Germinal center (tissue), 1 donor: ENCODE data around the gene IRAK1.

Experiments
- DNase-seq: peaks from one replicate; pipeline ENCODE4 v3.0.0; 2012; ENCODE audit warnings: mixed read lengths, low spot score

The IRAK1 gene

GRCh38 chrX:154040863-154041262 is 21.2 kb upstream of the IRAK1 start:
- DNase-seq: no peak

GRCh38 chrX:154040307-154040756 is 20.6 kb upstream of the IRAK1 start:
- no peak for DNase-seq

- DNase-seq: no peak
Measured at GRCh38 chrX:154039577-154039976, 19.9 kb upstream of the IRAK1 start.

GRCh38 chrX:154038656-154039055 is 19.0 kb upstream of the IRAK1 start:
- DNase-seq: no peak

- no peak for DNase-seq
Measured at GRCh38 chrX:154037754-154038153, 18.1 kb upstream of the IRAK1 start.

GRCh38 chrX:154036513-154036912 is 16.8 kb upstream of the IRAK1 start:
- DNase-seq: no peak

GRCh38 chrX:154033848-154034247 is 14.1 kb upstream of the IRAK1 start:
- no peak for DNase-seq

GRCh38 chrX:154032653-154033052 is 13.0 kb upstream of the IRAK1 start:
- DNase-seq: no peak

GRCh38 chrX:154032160-154032559 is 12.5 kb upstream of the IRAK1 start:
- DNase-seq: no peak

GRCh38 chrX:154030715-154031305 is 11.1 kb upstream of the IRAK1 start:
- no peak for DNase-seq

- no peak for DNase-seq
Measured at GRCh38 chrX:154030266-154030665, 10.6 kb upstream of the IRAK1 start.

GRCh38 chrX:154029439-154029838 is 9.7 kb upstream of the IRAK1 start:
- no peak for DNase-seq

- no peak for DNase-seq
Measured at GRCh38 chrX:154028502-154029184, 8.9 kb upstream of the IRAK1 start.

- no peak for DNase-seq
Measured at GRCh38 chrX:154027986-154028385, 8.3 kb upstream of the IRAK1 start.

- DNase-seq: no peak
Measured at GRCh38 chrX:154027022-154027402, 7.3 kb upstream of the IRAK1 start.

- no peak for DNase-seq
Measured at GRCh38 chrX:154026136-154027021, 6.7 kb upstream of the IRAK1 start.

GRCh38 chrX:154025230-154025629 is 5.5 kb upstream of the IRAK1 start:
- DNase-seq: no peak

- DNase-seq: no peak
Measured at GRCh38 chrX:154024271-154024670, 4.6 kb upstream of the IRAK1 start.

GRCh38 chrX:154023276-154024000 is 3.7 kb upstream of the IRAK1 start:
- DNase-seq: no peak

GRCh38 chrX:154022108-154022507 is 2.4 kb upstream of the IRAK1 start:
- DNase-seq: no peak

GRCh38 chrX:154021131-154021611 is 1.5 kb upstream of the IRAK1 start:
- DNase-seq: peak; percentile 6

GRCh38 chrX:154020536-154021115 is 924 bp upstream of the IRAK1 start:
- DNase-seq: no peak
